ENCODE results near the gene HEATR3.
A peak's percentile ranks its signal among the peaks of the same experiment; 100 is the strongest.

HEATR3 gene, protein sequence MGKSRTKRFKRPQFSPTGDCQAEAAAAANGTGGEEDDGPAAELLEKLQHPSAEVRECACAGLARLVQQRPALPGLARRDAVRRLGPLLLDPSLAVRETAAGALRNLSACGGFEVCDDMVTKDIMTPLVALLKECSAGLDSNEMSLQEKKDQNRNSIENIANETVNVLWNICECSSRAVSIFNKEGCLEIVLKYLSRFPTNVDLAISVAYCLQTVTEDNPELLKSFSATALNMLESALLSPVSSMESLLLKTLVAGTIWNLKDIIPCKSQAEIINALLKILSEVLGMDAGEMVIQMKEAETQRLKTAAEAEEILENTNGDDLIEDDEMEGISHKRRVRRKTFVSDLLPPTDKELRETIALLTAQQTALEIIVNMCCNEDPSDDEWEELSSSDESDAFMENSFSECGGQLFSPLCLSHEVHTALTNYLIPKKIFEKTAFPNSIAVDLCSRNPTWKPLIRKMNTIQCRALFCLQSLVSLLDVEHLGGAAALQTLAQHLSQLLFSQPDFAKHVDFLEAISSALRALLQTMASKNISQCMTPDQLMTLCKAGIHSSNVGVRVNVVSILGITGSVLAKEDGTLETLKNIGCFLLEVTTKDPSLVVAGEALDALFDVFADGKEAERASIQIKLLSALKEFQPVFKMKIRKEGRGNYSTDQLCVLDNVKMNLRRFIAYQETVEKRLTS

DNA sequence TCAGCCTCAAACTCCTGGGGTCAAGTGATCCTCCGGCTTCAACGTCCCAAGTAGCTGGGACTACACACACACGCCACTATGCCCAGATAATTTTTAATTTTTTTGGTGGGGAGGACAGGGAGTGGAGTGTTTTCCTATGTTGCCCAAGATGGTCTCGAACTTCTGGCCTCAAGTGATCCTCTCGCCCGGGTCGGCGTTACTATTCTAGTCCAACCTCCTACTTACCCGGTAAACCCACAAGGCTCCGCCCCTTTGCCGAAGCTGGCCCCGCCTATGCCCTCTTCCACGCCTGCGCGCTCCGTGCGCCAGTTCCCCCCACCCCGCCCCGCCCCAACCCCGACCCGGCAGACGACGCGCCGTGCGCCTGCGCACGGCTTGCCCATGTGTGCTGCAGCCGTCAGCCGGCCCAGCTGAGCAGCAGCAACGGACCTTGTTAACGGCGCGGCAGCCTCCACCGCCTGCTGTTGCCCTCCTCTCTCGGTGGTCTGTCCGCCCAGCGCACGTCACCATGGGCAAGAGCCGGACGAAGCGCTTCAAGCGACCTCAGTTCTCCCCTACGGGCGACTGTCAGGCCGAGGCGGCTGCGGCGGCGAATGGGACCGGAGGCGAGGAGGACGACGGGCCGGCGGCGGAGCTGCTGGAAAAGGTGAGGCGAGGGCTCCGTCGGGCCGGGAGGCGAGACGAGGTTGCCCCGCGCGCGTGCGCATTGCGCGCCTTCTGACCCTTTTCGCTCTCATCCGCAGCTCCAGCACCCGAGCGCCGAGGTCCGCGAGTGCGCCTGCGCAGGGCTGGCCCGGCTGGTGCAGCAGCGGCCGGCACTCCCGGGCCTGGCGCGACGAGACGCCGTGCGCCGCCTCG lies at the start of gene HEATR3:
TSS of gene HEATR3 (plus strand) at position 347 of the 858 bp plus-strand sequence. CDS start at position 509, 162 bp downstream.
- DNase-seq, result peak; percentile 67 to 83

DNA sequence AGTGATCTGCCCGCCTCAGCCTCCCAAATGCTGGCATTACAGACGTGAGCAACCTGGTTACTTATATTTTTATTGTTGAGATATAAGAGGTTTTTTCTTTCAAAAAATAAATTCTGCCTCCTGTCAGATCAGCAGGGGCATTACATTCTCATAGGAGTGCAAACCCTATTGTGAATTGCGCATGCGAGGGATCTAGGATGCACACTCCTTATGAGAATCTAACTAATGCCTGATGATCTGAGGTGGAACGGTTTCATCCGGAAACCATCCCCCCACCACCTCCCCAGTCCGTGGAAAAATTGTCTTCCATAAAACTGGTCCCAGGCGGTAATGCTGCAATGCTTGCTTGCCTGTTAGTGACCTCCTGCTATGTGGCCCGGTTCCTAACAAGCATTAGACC lies 48.2 kb upstream of the HEATR3 start:
- DNase-seq, result no peak

DNA sequence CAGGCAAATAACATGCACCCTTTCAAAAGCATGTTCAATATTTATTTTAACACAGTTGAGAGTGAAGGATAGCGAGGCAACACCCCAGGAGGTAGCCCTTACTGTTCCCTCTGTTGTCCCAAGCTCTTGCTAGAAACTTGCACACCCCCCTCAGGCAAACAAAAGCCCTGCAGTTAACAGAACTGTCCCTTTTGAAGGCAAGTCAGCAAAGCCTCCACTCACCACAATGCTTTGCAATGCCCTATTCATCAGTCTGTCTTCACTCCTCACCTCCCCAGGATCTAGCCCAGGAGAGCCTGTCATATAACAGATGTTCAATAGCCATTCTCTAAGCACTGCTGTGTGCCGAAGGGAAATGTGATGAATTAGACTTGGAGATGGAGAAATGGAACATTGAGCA lies 44.2 kb upstream of the HEATR3 start:
- no peak for DNase-seq

DNA sequence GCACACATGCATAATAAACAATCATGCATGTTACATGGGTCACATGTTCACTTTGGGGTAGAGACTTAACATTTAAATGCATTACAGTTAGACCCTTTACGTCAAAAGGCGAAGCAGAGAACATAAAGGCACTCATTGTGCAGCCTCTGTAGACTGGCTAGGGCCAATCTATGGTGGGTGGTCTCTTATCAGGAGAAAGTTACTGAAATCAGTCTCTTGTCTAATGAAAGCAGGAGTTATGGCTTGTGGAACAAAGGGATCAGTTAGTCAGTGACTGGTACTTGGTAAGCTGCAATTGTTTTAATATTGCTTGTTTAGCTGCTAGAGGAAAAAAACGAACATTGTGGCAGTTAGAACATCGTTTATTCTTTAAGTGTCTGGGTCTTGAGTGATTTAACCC lies 42.1 kb upstream of the HEATR3 start:
- no peak for DNase-seq

DNA sequence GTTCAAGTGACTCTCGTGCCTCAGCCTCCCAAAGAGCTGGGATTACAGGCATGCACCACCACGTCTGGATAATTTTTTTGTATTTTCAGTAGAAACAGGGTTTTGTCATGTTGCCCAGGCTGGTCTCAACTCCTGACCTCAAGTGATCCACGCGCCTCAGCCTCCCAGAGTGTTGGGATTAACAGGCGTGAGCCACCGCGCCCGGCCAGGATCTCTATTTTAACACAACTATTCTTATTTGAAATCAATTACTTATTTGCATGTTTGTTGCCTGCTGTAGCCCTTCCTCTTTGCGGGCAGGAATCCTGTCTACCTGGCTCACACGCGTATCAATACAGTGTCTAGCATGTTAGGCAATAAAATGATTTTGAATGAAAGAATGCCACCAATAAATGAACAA lies 41.6 kb upstream of the HEATR3 start:
- DNase-seq, result no peak

DNA sequence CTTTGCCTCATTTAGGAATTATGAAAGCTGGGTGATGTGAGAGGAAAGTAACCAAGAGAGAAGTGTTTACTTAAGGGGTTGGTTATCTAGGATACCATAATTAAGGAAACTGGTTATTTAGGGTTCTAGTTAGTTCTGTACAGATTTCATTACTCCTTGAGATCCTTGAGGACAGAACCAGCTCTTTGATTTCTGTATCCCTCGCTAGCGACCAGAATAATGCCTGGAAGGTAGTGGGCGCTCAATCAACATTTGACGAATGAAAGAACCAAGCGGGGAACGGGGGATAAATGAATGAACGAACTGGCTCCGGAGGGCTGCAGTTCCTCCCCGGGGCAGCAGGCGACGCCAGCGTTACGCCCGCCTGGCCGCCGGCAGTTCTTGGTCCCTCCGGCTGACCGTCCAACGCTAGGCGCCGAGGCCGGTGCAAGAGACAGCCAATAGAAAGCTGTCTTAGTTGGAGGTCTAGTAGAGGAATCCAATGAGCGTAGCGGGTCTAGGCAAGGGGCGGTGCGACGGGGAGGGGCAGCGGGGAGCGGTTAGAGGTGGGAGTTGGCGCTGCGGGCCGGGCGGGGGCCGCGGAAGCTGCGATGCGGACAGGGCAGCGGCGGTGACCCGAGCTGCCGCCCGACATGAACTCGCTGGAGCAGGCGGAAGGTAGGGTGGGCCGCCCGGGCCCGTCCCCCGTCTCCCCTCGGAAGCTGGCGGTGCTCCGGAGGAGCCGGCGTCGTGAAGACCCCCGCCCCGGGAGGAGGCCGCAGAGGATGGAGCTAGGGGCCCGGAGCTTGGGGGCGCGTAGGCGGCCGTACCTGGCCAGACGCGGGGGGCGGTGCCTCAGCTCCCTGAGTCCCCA lies 40.9 kb upstream of the HEATR3 start, which contains the start of gene CNEP1R1:
TSS of gene CNEP1R1 (plus strand) at position 542 of the 853 bp plus-strand sequence. CDS start at position 633, 91 bp downstream.
- peak; percentile 75 to 82 for DNase-seq

DNA sequence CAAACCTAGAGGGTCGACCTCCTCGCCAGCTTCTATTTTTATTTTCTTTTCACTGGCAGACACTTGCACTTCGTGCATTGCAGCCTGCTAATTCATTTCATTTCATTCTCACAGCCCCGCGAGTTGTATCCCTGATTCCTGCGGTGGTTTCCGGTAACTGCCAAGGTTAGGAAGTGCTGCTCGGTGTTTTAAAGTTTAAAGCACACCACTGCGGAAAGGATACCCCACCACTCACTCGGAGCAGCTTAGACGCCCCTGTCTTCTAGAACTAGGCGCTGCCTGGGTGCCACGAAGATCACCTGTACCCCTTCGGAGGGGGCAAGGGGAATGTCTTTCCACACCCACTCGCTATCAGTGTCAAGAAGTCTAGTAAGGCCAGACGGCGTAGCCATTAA lies 40.2 kb upstream of the HEATR3 start:
- DNase-seq, result no peak

DNA sequence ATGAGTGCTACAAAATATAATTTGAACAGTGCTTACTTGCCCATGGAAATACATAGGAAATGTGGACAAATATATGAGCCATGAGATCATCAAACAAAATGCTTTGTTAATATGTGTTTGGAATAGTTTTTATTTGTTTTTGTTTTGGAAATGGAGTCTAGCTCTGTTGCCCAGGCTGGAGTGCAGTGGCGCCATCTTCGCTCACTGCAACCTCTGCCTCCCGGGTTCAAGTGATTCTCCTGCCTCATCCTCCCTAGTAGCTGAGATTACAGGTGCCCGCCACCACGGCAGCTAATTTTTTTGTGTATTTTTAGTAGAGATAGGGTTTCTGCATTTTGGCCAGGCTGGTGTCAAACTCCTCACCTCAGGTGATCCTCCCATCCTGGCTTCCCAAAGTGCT lies 37.9 kb upstream of the HEATR3 start:
- DNase-seq, result no peak

DNA sequence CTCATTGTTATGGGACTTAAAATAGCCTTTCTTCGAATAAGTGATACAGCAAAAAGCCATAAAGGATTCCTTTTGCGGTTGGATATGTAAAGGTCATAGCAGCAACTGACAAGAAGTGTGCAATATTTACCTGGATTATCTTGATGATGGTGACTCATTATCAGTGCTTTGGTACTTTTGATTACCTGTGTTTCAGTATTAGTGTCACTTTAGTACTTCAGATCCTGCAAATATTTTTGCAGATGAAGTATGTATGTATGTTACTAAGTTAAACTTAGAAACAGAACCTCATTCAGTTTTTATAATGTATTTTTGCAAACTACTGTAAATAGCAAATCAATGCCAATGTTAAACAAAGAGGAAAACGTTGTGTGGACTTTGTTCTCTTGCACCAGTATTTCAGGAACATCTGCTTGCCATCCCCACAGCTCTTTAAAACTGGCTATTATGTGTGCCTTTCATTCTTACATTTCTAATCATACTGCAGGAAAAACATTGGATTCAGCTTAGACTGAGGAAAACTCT lies 30.2 kb upstream of the HEATR3 start:
- DNase-seq, result no peak

DNA sequence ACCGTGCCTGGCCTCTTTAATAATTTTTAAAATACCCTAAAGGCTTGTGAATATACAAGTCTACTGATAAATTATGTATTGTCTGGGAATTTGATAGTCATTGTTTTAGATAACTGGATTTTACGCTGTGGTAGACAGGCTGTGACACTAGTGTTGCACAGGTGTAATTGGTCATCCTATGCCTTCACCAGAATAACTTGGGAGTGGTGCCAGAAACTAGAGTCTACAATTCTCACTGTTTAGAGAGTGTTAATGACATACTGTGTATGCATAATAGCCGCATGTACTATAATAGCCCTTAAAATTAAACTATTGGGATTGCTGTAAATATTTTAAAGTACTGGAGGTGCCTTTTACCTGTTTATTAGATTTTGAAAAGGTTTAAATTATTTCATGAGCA lies 29.3 kb upstream of the HEATR3 start:
- no peak for DNase-seq

DNA sequence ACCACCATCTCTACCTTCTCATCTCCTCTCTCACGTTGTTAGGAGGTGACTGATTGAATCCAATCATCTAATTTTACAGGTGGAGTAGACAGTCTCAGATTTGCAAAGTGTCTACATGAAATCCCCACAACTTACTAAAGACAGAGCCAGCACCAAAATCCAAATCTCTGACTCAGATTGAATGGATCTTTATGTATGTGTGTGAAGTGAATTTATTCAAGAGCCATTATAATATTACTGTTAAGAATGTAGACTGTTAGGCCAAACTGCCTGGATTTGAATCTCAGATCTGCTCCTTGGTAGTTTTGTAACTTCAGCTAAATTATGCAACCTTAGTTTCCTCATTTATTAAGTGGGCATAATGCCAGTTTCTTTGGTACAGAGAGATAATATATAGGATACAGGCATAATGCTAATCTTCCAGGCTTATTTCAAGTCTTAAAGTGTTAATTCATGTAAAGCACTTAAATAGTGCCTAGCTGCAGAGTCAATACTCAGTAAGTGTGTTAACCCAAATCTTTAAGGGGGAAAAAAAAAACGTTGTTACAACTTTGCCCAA lies 28.0 kb upstream of the HEATR3 start:
- no peak for DNase-seq

DNA sequence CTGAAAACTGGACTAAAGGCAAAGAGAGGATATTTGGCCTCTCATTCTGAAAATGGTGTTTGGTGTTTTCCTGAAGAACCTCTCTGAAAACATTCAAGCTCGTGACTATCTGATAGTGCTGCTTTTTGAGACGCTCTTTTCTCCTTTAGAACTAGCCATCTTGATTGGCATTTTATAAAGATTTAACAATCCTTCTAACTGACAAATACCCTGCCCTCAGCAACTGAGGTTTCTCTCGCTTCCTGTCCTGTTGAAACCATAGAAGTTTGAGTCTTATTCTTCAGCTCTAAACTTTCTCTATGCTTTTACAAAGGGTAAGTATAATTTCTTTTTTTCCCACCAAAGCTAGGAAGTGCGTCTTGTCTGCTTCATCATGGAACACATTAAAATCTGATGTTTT lies 27.5 kb upstream of the HEATR3 start:
- DNase-seq, result no peak

DNA sequence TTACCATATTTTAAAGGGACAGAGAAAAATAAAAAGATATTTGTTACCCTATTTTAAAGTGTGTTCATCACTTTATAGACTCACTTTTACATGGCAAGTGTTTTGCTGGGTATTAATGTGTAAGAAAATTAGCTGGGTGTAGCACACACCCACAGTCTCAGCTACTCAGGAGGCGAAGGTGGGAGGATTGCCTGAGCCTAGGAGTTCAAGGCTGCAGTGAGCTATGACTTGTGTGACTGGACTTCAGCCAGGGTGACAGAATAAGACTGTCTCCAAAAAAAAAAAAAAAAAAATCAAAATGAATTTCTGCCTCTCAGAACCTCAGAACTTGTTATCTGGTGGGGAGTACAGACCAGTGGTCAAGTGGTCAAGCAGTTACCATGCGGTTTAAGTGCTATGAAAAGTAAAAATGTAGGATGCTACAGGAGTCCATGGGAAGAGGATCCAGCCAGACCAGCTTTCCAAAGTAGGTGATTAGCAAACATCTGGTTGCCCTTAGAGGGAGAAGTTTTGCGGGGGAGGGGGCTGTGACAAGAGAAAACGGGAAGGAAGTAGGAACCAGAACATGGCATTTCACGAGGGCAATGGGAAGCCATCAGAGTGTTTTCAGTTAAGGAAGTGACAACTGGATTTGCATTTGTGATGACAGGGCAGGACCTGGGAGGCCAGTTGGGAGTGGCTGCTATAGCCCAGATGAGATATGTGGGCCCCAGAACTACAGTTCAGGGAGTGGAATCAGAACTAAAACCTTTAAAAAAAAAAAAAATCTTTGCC lies 26.8 kb upstream of the HEATR3 start:
- DNase-seq, result no peak

DNA sequence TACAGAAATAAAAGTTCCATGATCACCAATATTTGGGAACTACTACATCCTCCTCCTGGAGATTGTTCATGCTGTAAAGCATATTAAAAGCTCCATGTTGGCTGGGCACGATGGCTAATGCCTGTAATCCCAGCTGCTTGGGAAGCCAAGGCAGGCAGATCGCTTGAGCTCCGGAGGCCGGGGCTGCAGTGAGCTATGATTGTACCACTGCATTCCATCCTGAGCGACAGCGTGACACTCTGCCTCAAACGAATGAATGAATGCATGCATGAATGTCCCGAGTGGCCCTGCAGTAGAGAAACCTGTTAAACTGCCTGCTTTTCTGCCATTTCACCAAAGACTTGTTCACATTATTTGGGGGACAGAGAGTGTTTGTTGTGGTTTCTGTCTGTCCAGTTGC lies 25.8 kb upstream of the HEATR3 start:
- DNase-seq, result no peak

DNA sequence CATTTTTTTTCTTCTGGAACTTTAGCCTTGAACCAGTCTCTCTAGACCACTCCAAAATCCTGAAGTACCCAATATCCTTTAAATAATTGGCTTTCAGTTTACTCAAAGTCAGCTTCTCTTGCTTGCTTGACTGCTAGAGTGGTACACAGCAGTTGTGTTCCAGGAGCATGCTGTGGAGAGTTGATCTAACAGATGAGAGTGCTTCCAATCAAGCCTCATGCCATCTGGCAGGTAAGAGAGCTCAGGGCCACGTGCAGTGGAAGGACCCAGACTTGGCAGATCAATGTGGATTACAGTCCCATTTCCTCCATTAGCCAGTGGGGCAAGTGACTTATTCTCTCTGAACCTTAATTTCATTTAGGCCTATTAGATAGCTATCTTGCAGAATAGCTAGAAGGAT lies 25.1 kb upstream of the HEATR3 start:
- no peak for DNase-seq

DNA sequence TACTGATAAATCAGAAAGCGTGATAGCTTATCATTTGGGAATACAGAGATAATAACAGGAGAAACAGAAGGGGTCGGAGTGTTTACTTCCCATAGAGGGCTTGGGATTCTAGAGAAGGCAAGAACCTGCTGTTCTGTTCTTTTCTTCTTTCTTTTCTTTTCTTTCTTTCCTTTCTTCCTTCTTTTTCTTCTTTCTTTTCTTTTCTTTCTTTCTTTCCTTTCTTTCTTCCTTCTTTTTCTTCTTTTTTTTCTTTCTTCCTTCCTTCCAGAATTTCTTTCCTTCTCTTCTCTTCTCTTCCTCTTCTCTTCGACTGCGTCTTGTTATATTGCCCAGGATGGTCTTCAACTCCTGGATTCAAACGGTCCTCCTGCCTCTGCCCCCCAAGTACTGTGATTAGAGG lies 22.4 kb upstream of the HEATR3 start:
- DNase-seq, result no peak

DNA sequence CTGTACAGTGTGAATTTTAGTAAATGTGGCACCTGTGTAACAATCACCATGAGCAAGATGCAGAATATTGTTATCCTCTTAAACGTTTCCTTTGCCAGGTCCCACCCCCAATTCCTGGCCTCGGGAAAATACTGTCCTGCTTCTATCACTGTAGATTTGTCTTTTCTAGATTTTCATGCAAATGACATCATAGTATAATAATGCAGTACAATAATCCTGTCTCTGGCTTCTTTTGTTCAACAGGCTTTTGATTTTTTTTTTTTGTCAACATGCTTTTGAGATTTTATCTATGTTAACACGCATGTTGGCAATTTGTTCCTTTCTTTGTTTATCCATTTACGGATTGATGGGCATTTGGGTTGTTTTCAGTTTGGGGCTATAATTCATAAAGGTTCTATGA lies 20.4 kb upstream of the HEATR3 start:
- no peak for DNase-seq

DNA sequence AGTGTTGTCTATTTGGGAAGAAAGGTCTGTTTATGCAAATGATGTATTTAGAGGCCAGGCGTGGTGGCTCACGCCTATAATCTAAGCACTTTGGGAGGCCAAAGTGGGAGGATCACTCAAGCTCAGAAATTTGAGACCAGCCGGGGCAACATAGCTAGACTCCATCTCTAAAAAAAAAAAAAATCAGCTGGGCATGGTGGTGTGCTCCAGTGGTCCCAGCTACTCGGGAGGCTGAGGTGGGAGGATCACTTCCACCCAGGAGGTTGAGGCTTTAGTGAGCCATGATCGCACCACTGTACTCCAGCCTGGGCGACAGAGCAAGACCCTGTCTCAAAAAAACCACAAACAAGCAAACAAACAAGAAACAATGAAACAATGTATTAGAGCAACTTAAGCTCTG lies 18.9 kb upstream of the HEATR3 start:
- DNase-seq, result no peak

DNA sequence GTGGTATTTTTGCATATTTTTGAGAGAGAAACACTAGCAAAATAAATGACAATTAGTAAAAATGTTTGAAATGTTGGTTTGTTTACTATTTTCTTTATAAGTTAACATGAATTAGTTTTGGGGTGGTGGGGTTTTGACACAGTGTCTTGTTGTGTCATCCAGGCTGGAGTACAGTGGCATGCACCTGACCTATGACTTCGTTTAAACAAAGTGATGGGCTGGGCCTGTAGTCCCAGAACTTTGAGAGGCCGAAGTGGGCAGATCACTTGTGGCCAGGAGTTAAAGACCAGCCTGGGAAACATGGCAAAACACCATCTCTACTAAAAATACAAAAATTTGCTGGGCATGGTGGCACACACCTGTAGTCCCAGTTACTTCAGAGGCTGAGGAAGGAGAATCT lies 17.9 kb upstream of the HEATR3 start:
- DNase-seq, result no peak

DNA sequence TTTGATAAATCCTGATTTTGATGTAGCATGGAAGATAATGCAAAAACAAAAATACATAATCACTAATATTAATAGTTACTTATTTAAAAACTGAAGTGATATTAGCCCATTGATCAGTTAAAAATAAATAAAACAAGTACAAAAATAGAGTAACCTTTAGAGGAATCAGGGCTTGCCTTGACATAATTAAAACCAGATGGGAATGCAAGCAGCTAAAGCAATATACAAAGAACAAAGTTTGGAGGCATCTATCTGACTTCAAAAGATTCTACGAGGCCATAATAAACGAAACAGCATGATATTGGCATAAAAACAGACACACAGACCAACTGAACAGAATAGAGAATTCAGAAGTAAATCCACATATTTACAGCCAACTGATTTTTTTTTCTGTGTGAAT lies 15.0 kb upstream of the HEATR3 start:
- DNase-seq, result no peak

DNA sequence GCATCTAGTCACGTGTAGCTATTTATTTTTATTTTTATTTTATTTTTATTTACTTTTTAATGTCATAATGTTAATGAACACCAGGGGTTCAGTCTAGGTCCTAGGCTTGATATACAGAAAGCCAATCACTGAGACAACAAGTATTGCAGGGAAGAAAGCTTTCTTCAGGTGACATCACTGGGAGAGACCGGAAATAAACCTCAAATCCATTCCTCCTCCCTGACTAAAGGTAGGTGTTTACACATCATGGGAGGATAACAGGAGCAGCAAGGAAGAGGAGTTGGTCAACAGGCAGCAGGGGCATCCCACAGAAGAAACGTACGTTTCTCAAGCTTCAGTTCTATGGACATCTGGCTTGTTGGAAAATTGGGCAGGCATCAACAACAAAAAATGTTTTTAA lies 9.5 kb upstream of the HEATR3 start:
- DNase-seq, result no peak

Data from NCI-H1930 (cell line).